Osteocyte (in vitro differentiated cells): Measurements from ENCODE around the gene EIF4B. TPM values are rescaled to one million over a fixed set of nuclear protein-coding genes. Genes with fewer than 3 reads are reported as not detected.

Source experiments
- DNase-seq: peaks from one replicate; pipeline ENCODE4 v3.0.0; 2021; ENCODE audit warnings: mixed read lengths; ENCODE audit not compliant: unreplicated experiment; ENCODE audit errors: extremely low spot score
- H3K27ac Mint-ChIP-seq: one replicate; pipeline ENCODE4 v1.8.0; 2021; ENCODE audit warnings: mild to moderate bottlenecking, mixed read lengths; ENCODE audit not compliant: unreplicated experiment
- H3K27me3 Mint-ChIP-seq: one replicate; pipeline ENCODE4 v1.8.0; 2021; ENCODE audit warnings: mixed read lengths; ENCODE audit not compliant: unreplicated experiment
- H3K36me3 Mint-ChIP-seq: one replicate; pipeline ENCODE4 v1.8.0; 2021; ENCODE audit warnings: mixed read lengths; ENCODE audit not compliant: unreplicated experiment
- H3K4me1 Mint-ChIP-seq: one replicate; pipeline ENCODE4 v1.8.0; 2021; ENCODE audit warnings: mixed read lengths; ENCODE audit not compliant: unreplicated experiment
- H3K4me3 Mint-ChIP-seq: one replicate; pipeline ENCODE4 v1.8.0; 2021; ENCODE audit warnings: mild to moderate bottlenecking, moderate library complexity, mixed read lengths; ENCODE audit not compliant: unreplicated experiment
- H3K9me3 Mint-ChIP-seq: one replicate; pipeline ENCODE4 v1.8.0; 2021; ENCODE audit warnings: mixed read lengths; ENCODE audit not compliant: unreplicated experiment
- total RNA-seq: library from RNA; stranded (reverse); gene quantifications from 2 replicates; pipeline ENCODE4 v1.2.1, GENCODE V29; 2021
- TF ChIP-seq, protein P1 (sequence below): fragments of 200-600 bp; sonication (generic); IDR thresholded peaks from 2 replicates; pipeline ENCODE4 v1.5.0; 2021; ENCODE audit warnings: antibody characterized with exemption, mild to moderate bottlenecking, moderate library complexity

Gene EIF4B
- total RNA-seq, 1 donor from 2014 or later, result 516 TPM

DNA sequence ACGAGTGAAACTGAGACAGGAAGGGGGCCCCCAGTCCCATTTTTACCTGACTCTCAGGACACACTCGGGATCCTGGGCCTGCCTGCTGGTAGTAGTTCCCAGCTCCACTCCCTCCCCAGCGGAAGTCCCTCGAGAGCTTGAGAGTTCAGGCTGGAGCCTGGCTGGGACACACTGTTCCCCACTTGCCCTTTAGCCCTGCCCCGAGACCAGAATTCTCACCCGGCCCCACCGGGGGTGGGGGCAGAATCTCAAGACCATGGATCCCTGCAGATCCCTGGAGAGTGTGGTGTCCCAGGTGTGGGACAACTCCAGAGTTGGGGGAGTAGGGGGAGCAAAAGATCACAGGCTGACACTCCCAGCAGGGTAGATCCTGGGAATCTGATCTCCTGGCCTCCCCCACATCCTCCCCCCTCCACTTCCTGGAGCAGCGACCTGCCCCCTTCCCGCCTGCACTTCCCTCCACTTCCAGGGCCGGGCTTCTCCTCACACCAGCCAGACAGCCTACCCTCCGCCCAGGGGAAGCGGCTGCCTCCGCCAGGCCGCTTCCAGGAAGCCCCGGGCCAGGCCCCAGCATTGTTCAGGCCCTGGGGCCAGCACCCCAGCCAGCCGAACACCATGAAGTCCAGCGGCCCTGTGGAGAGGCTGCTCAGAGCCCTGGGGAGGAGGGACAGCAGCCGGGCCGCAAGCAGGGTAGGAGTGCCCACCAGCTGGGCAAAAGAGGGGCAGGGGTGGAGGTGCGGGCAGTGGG lies 43.5 kb downstream of the EIF4B start, which contains the start of gene TNS2:
Gene TNS2, plus strand, starts transcription at position 495 of the 748 bp plus-strand sequence. Its CDS starts 121 bp downstream, at position 616.
- Mint-ChIP-seq H3K36me3 (no peaks in the 10 kb centered on the region), H3K27me3 (no peaks in the 10 kb centered on the region), H3K9me3 (no peaks in the 10 kb centered on the region), H3K27ac (peak within 1 kb of the TSS; percentile 98), H3K4me3 (peak within 1 kb of the TSS; percentile 83), H3K4me1 (peaks cover 84% of the 10 kb centered on the region)
- TF ChIP-seq, protein P1, sequence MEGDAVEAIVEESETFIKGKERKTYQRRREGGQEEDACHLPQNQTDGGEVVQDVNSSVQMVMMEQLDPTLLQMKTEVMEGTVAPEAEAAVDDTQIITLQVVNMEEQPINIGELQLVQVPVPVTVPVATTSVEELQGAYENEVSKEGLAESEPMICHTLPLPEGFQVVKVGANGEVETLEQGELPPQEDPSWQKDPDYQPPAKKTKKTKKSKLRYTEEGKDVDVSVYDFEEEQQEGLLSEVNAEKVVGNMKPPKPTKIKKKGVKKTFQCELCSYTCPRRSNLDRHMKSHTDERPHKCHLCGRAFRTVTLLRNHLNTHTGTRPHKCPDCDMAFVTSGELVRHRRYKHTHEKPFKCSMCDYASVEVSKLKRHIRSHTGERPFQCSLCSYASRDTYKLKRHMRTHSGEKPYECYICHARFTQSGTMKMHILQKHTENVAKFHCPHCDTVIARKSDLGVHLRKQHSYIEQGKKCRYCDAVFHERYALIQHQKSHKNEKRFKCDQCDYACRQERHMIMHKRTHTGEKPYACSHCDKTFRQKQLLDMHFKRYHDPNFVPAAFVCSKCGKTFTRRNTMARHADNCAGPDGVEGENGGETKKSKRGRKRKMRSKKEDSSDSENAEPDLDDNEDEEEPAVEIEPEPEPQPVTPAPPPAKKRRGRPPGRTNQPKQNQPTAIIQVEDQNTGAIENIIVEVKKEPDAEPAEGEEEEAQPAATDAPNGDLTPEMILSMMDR, result no peak
- DNase-seq, result peak; percentile 83

- Mint-ChIP-seq H3K4me3 (peak overlapping the region; percentile 83), H3K27ac (peak overlapping the region; percentile 98), H3K27me3 (no peaks in the 10 kb centered on the region), H3K9me3 (no peaks in the 10 kb centered on the region), H3K36me3 (peaks cover 2% of the 10 kb centered on the region), H3K4me1 (peaks cover 78% of the 10 kb centered on the region)
- TF ChIP-seq, protein P1, result no peak
- no peak for DNase-seq
Measured at GRCh38 chr12:53050426-53051057, 44.3 kb downstream of the EIF4B start.

DNA sequence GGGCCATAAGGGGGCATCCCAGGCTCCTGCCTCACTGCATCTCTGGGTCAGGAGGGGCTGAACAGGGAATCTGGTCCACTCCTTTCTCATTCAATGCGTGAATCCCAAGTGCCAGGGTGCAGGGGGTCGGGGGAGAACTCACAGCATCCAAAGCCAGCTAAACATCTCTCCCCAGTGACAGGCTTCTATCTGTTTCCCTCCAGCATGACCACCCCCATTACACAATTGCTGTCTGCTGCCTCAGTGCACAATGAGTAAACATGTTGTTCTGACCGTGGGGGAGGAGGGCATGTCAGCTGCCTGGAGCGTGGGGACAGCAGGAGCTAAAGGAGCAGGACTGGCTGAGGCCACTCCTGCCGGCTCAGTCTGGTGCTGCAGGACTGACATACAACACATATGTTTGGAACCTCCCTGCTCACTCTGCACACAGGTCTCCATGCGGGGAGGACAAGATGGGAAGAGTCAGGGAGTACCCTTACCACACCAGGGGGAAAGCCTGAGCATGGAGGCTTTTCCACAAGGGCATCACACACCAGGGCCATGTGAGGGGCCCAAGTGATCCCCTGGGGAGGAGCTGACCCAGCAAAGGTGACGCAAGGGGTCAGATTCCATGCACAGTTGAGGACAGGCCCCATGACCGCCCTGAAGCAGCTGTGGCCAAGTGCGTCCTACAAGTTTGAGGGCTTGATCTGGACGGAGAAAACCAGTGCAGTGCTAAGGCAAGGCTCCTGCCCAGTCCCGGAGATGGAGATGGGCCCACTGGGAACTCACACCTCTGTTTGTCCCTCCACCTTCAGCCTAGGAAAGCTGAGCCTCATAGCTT lies 45.0 kb downstream of the EIF4B start:
- H3K27me3 Mint-ChIP-seq, result no peaks in the 10 kb centered on the region

DNA sequence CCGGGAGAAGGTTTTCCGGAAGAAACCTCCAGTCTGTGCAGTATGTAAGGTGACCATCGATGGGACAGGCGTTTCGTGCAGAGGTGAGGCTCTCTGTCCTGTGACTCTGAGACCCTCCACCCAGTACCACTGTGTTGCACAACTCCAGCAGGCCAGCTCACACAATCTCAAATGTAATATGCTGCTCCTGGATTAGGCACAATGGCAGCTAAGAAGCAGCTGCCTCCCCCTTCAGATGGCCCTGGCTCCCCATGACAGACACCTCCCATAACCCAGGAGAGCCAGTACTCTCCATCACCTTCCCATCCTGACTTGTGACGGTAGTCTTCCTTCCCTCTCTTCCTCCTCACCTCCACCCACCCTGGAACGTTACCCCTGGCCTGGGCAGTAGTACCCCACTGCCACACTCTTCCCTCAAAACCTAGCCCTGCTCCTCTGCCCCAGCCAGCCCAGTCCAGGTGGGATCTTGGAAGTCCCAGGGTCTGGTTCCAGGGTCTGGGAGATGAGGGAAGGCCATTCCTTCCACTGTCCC lies 45.7 kb downstream of the EIF4B start:
- Mint-ChIP-seq H3K27ac (peak overlapping the region; percentile 98), H3K4me3 (peak overlapping the region; percentile 83), H3K9me3 (no peaks in the 10 kb centered on the region), H3K27me3 (no peaks in the 10 kb centered on the region), H3K36me3 (peaks cover 8% of the 10 kb centered on the region), H3K4me1 (peaks cover 72% of the 10 kb centered on the region)
- no peak for DNase-seq
- TF ChIP-seq, protein P1, result no peak

More for the DNA sequence above, 45.0 kb downstream of the EIF4B start:
- Mint-ChIP-seq H3K4me3 (peak overlapping the region; percentile 83), H3K9me3 (no peaks in the 10 kb centered on the region), H3K27ac (peak overlapping the region; percentile 98), H3K4me1 (peaks cover 72% of the 10 kb centered on the region), H3K36me3 (peaks cover 3% of the 10 kb centered on the region)
- TF ChIP-seq, protein P1, result peak; percentile 15
- DNase-seq, result peak; percentile 85
